PC-9 (cell line): Measurements from ENCODE around the gene NELL2. TPM values are rescaled to one million over a fixed set of nuclear protein-coding genes. Genes with fewer than 3 reads are reported as not detected.

Experiments
- BruUV-seq: library from RNA; stranded (reverse); fragments of 400-500 nt; replicated peaks from 2 replicates; lab custom pipeline; 2021; lab: Mats Ljungman, UMichigan
- CTCF ChIA-PET: fragments of 300-600 bp; sonication (Branson Sonifier 250); formaldehyde crosslinking; loops from one replicate; lab custom pipeline; 2022; ENCODE audit warnings: antibody characterized with exemption; lab: Charles Lee
- POLR2A ChIA-PET: fragments of 300-600 bp; sonication (Branson Sonifier 250); formaldehyde crosslinking; loops from one replicate; lab custom pipeline; 2022; ENCODE audit warnings: antibody characterized with exemption; ENCODE audit not compliant: unreplicated experiment; lab: Charles Lee
- DNase-seq, 2 experiments: peaks; one replicate each; pipeline versions ENCODE4 v3.0.0 to v3.0.0-alpha.2; 2015 to 2022; ENCODE audit warnings: mixed read lengths in 1 of 2
- H2AFZ ChIP-seq: fragments of 200-600 bp; sonication (generic); 2 replicates; pipeline ENCODE4 v1.8.1; 2017; ENCODE audit warnings: antibody characterized with exemption
- H3F3A ChIP-seq: fragments of 200-600 bp; sonication (generic); 2 replicates; pipeline ENCODE4 v1.8.1; 2017; ENCODE audit warnings: antibody characterized with exemption, mild to moderate bottlenecking, low read depth; ENCODE audit not compliant: insufficient read depth
- H3K27ac ChIP-seq: fragments of 200-600 bp; sonication (generic); 2 replicates; pipeline ENCODE4 v1.6.1; 2016; ENCODE audit warnings: mixed run types
- H3K27me3 ChIP-seq: fragments of 200-600 bp; sonication (generic); 2 replicates; pipeline ENCODE4 v1.6.1; 2016; ENCODE audit warnings: low read depth, mixed run types; ENCODE audit not compliant: insufficient read depth
- H3K36me3 ChIP-seq: fragments of 200-600 bp; sonication (generic); 2 replicates; pipeline ENCODE4 v1.6.1; 2016; ENCODE audit warnings: low read depth, mixed run types
- H3K4me1 ChIP-seq: fragments of 200-600 bp; sonication (generic); replicated peaks from 2 replicates; pipeline ENCODE4 v1.6.1; 2016; ENCODE audit warnings: mixed run types; ENCODE audit not compliant: insufficient read depth
- H3K4me2 ChIP-seq: fragments of 200-600 bp; sonication (generic); 2 replicates; pipeline ENCODE4 v1.6.1; 2017; ENCODE audit warnings: mixed run types
- H3K4me3 ChIP-seq: fragments of 200-600 bp; sonication (generic); 2 replicates; pipeline ENCODE4 v1.6.1; 2016; ENCODE audit warnings: mixed run types
- H3K79me2 ChIP-seq: fragments of 200-600 bp; sonication (generic); 2 replicates; pipeline ENCODE4 v1.6.1; 2017; ENCODE audit warnings: low read depth, mixed run types
- H3K9me2 ChIP-seq: fragments of 200-600 bp; sonication (generic); 2 replicates; pipeline ENCODE4 v1.8.1; 2017; ENCODE audit warnings: mild to moderate bottlenecking; ENCODE audit not compliant: insufficient read depth
- H3K9me3 ChIP-seq: fragments of 200-600 bp; sonication (generic); 2 replicates; pipeline ENCODE4 v1.8.1; 2016; ENCODE audit warnings: low read depth; ENCODE audit not compliant: insufficient read depth
- H4K20me1 ChIP-seq: fragments of 200-600 bp; sonication (generic); 2 replicates; pipeline ENCODE4 v1.8.1; 2017; ENCODE audit not compliant: insufficient read depth
- EZH2 ChIP-seq: fragments of 200-600 bp; sonication (generic); IDR thresholded peaks from 2 replicates; pipeline ENCODE4 v1.8.0; 2017; ENCODE audit warnings: antibody characterized with exemption, low read depth
- intact Hi-C: fragments of 100-400 bp; cut with micrococcal nuclease; formaldehyde crosslinking; loops from one replicate; pipeline ENCODE4 v1.10.0; 2022; ENCODE audit not compliant: unreplicated experiment
- total RNA-seq: library from RNA; stranded (reverse); gene quantifications from 2 replicates; pipeline ENCODE4 v1.2.3, GENCODE V29; 2021
- TF ChIP-seq, protein P1 (sequence below): fragments of 200-600 bp; sonication (generic); conservative IDR thresholded peaks from 2 replicates; pipeline ENCODE4 v1.6.1; 2017; ENCODE audit warnings: mixed run types, antibody characterized with exemption, mild to moderate bottlenecking, moderate library complexity

Gene NELL2
- total RNA-seq, 1 experiment from 2014 or later: 0.61 TPM

- no peaks in the 10 kb centered on the region for H3K9me3 ChIP-seq
- no peaks in the 10 kb centered on the region for H3K9me2 ChIP-seq
- H3K79me2 ChIP-seq: no peaks in the 10 kb centered on the region
- H4K20me1 ChIP-seq: no peaks in the 10 kb centered on the region
- no peak for DNase-seq
- H3K36me3 ChIP-seq: no peaks in the 10 kb centered on the region
- no peak overlapping the region for H3K27ac ChIP-seq
- no peaks in the 10 kb centered on the region for H3K4me1 ChIP-seq
- TF ChIP-seq, protein P1, sequence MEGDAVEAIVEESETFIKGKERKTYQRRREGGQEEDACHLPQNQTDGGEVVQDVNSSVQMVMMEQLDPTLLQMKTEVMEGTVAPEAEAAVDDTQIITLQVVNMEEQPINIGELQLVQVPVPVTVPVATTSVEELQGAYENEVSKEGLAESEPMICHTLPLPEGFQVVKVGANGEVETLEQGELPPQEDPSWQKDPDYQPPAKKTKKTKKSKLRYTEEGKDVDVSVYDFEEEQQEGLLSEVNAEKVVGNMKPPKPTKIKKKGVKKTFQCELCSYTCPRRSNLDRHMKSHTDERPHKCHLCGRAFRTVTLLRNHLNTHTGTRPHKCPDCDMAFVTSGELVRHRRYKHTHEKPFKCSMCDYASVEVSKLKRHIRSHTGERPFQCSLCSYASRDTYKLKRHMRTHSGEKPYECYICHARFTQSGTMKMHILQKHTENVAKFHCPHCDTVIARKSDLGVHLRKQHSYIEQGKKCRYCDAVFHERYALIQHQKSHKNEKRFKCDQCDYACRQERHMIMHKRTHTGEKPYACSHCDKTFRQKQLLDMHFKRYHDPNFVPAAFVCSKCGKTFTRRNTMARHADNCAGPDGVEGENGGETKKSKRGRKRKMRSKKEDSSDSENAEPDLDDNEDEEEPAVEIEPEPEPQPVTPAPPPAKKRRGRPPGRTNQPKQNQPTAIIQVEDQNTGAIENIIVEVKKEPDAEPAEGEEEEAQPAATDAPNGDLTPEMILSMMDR: no peak
- no peak for TF ChIP-seq EZH2
- no peaks in the 10 kb centered on the region for H3F3A ChIP-seq
- H3K4me3 ChIP-seq: no peak overlapping the region
- BruUV-seq: no TSS peak
- ChIA-PET POLR2A (no interaction called here), CTCF (no interaction called here)
- H3K27me3 ChIP-seq: no peaks in the 10 kb centered on the region
- intact Hi-C loops: no loop called here
- no peak overlapping the region for H3K4me2 ChIP-seq
- H2AFZ ChIP-seq: no peak overlapping the region
Observed at GRCh38 chr12:44460261-44460660, 415.9 kb downstream of the NELL2 start.

DNA sequence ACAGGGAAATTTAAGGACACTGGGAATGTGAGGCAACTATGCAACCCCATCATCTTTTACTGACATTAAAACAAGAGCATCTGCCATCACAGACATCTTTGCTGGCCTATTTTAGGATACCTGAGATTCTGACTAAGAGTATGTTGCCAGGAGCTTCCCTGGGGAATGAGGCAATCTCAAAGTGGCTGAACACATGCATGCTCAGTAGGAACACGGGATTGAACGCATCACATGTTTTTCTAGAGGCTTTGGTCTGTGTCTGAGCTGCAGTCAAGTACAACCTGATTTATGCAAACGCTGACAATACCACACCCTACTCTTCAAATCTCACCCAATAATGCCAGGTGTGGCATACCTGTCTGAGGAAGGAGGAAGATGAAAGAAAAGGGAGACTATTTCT is 416.5 kb downstream of the NELL2 start:
- POLR2A ChIA-PET: no interaction called here
- no peak for DNase-seq
- H3K79me2 ChIP-seq: no peaks in the 10 kb centered on the region
- no peaks in the 10 kb centered on the region for H3K4me1 ChIP-seq
- no peaks in the 10 kb centered on the region for H4K20me1 ChIP-seq
- no peak overlapping the region for H3K27ac ChIP-seq
- intact Hi-C loops: no loop called here
- CTCF ChIA-PET: no interaction called here
- H3K4me2 ChIP-seq: no peak overlapping the region
- H3K36me3 ChIP-seq: no peaks in the 10 kb centered on the region
- no TSS peak for BruUV-seq
- no peaks in the 10 kb centered on the region for H3K9me2 ChIP-seq
- H3F3A ChIP-seq: no peaks in the 10 kb centered on the region
- no peaks in the 10 kb centered on the region for H3K27me3 ChIP-seq
- no peak overlapping the region for H3K4me3 ChIP-seq
- H3K9me3 ChIP-seq: no peaks in the 10 kb centered on the region
- no peak overlapping the region for H2AFZ ChIP-seq
- TF ChIP-seq, protein P1: no peak
- TF ChIP-seq EZH2: no peak

Other genes starting within 250 kb of the NELL2 start
- gene DBX2, start 174.8 kb upstream of the NELL2 start, total RNA-seq: not detected in 2 replicates